ENCODE results near the gene BMPER. TPM values are rescaled to one million over a fixed set of nuclear protein-coding genes. Genes with fewer than 3 reads are reported as not detected.

BMPER gene
- total RNA-seq, 4 donors from 2014 or later, result 0.65 to 6.5 (median 3.5) TPM

DNA sequence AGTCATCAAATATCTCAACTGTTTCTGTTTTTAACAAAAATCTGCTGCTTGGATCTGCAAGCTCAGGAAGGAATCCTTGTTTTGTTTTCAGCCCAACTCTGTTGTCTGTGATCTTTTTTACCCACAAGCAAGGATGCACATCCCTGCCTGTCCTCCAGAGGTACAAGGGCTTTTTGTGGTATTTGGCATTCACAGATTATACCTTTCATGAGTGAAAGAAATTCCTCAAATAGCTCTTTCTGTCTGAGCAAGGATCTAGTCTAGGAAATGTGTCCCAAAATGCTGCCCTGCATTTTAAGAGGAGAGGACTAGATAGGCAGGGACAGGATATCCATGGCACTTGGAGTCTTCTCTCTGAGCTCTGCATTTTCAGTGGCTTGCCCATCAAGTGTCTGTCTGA lies 151.8 kb downstream of the BMPER start:
- H3K27me3 ChIP-seq, result no peaks in the 10 kb centered on the region
- no peaks in the 10 kb centered on the region for H3K36me3 ChIP-seq
- H3K9me3 ChIP-seq, result no peaks in the 10 kb centered on the region
- no peak overlapping the region for H3K27ac ChIP-seq (replicated peaks in 1 of 4)
- intact Hi-C loops (cut with DNase I), result no loop called here
- TF ChIP-seq POLR2A (IDR thresholded peaks at IDR 0.05; ENCODE audit: low read depth), result no peak
- TF ChIP-seq POLR2AphosphoS5 (IDR thresholded peaks at IDR 0.05), result no peak
- TF ChIP-seq EP300 (IDR thresholded peaks at IDR 0.05), result no peak
- TF ChIP-seq, protein P1, sequence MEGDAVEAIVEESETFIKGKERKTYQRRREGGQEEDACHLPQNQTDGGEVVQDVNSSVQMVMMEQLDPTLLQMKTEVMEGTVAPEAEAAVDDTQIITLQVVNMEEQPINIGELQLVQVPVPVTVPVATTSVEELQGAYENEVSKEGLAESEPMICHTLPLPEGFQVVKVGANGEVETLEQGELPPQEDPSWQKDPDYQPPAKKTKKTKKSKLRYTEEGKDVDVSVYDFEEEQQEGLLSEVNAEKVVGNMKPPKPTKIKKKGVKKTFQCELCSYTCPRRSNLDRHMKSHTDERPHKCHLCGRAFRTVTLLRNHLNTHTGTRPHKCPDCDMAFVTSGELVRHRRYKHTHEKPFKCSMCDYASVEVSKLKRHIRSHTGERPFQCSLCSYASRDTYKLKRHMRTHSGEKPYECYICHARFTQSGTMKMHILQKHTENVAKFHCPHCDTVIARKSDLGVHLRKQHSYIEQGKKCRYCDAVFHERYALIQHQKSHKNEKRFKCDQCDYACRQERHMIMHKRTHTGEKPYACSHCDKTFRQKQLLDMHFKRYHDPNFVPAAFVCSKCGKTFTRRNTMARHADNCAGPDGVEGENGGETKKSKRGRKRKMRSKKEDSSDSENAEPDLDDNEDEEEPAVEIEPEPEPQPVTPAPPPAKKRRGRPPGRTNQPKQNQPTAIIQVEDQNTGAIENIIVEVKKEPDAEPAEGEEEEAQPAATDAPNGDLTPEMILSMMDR (IDR thresholded peaks at IDR 0.05), result no peak
- H3K4me1 ChIP-seq, result peaks cover 0 to 19% (median 9%) of the 10 kb centered on the region in 4 donors
- no peak overlapping the region for H3K4me3 ChIP-seq
- DNase-seq (ENCODE audit: extremely low spot score), result no peak

DNA sequence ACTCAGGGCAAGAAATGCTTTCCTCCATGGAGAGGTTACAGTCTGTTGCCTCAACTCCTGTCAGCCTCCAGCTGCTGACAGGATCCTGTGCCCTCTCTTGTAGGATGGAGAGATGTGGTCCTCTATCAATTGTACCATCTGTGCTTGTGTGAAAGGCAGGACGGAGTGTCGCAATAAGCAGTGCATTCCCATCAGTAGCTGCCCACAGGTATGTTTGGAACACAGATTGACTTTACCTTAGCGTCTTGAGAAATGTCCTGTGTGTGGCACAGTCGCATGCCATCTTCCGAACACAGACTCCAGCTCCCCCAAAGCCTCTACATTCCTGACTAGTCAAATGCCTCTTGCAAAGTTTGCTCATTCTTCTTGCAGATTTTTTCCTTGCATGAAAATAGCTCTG lies 152.6 kb downstream of the BMPER start:
- no peak for DNase-seq (ENCODE audit: extremely low spot score)
- H3K4me3 ChIP-seq, result no peak overlapping the region
- no peak overlapping the region for H3K27ac ChIP-seq (replicated peaks in 1 of 4)
- no peaks in the 10 kb centered on the region for H3K9me3 ChIP-seq
- no peaks in the 10 kb centered on the region for H3K27me3 ChIP-seq
- TF ChIP-seq, protein P1 (IDR thresholded peaks at IDR 0.05), result no peak
- TF ChIP-seq POLR2AphosphoS5 (IDR thresholded peaks at IDR 0.05) (no peak), EP300 (IDR thresholded peaks at IDR 0.05) (no peak), POLR2A (IDR thresholded peaks at IDR 0.05; ENCODE audit: low read depth) (no peak)
- H3K36me3 ChIP-seq, result no peaks in the 10 kb centered on the region
- intact Hi-C loops (cut with DNase I), result no loop called here
- H3K4me1 ChIP-seq, result peaks cover 0 to 19% (median 9%) of the 10 kb centered on the region in 4 donors
- 93% methylated on average over 5 of the region's 5 CpGs for WGBS

DNA sequence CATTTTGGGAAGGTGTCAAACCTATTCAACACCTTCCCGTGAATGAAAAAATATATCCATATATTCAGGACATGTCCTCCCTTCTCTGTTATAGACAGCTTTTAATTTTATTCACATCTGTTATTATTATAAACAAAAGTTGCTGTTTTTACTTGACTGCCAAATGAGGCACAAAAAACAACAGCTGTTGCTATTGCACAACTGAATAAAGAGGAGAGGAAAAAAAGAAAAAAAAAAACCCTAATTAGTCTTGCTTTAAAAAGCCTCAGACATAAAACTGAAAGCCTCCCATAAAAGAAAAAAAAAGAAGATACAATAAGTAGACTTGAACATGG lies 153.4 kb downstream of the BMPER start:
- TF ChIP-seq EP300 (IDR thresholded peaks at IDR 0.05) (no peak), POLR2A (IDR thresholded peaks at IDR 0.05; ENCODE audit: low read depth) (no peak), POLR2AphosphoS5 (IDR thresholded peaks at IDR 0.05) (no peak)
- TF ChIP-seq, protein P1 (IDR thresholded peaks at IDR 0.05), result no peak
- Histone ChIP-seq H3K27ac (replicated peaks in 1 of 4) (no peak overlapping the region), H3K4me3 (no peak overlapping the region), H3K27me3 (no peaks in the 10 kb centered on the region), H3K9me3 (no peaks in the 10 kb centered on the region), H3K4me1 (peaks cover 0 to 19% (median 9%) of the 10 kb centered on the region in 4 donors), H3K36me3 (no peaks in the 10 kb centered on the region)
- DNase-seq (ENCODE audit: extremely low spot score), result no peak
- intact Hi-C loops (cut with DNase I), result no loop called here
- 77% methylated on average over 1 of the region's 1 CpG for WGBS

DNA sequence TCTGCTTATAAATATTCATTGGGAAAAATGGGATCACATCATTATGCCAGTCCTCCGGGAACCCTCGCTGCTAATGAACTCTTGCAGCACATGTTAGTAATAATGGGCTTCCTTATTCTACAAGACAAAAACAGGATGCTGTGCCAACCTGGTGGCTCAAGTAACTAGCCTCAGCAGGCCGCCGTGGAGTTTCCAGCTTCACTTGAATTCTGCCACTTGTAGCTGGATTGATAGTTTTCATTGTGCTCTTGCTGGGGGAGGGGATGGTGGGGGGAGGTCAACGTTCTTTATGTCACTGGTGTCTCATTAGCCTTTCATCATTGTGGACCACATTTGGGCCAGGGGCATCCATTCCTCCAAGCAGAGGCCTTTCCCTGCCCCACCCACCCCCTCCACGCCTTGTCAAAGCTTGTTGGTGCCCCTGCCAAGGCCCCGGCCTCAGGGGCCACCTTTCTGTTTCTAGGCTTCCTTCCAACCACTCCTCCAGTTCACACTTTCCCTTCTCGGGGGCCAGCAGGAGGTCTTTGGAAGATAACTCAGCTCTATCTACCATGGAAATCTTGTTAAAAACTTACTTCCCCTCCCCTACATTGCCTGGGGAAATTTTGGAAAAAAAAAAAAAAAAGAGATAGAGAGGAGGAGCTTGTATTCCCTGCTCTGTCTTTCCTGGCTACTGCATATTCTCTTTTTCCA lies 153.9 kb downstream of the BMPER start:
- H3K36me3 ChIP-seq, result no peaks in the 10 kb centered on the region
- H3K4me1 ChIP-seq, result peaks cover 0 to 21% (median 10%) of the 10 kb centered on the region in 4 donors
- WGBS, result 65% methylated on average over 8 of the region's 8 CpGs
- no peak overlapping the region for H3K4me3 ChIP-seq
- TF ChIP-seq POLR2AphosphoS5 (IDR thresholded peaks at IDR 0.05) (no peak), EP300 (IDR thresholded peaks at IDR 0.05) (no peak), POLR2A (IDR thresholded peaks at IDR 0.05; ENCODE audit: low read depth) (no peak)
- TF ChIP-seq, protein P1 (IDR thresholded peaks at IDR 0.05), result no peak
- no peak for DNase-seq (ENCODE audit: extremely low spot score)
- no peak overlapping the region for H3K27ac ChIP-seq (replicated peaks in 1 of 4)
- intact Hi-C loops (cut with DNase I), result no loop called here
- H3K9me3 ChIP-seq, result no peaks in the 10 kb centered on the region
- no peaks in the 10 kb centered on the region for H3K27me3 ChIP-seq

All from esophagus muscularis mucosa (tissue), 4 donors.